BJ (cell line): ENCODE data around the gene CEP120. TPM values are rescaled to one million over a fixed set of nuclear protein-coding genes. Genes with fewer than 3 reads are reported as not detected.
A peak's percentile ranks its signal among the peaks of the same experiment; 100 is the strongest.
"Not testable (repeated sequence)": the region's sequence is repeated elsewhere in the genome, so short reads cannot be mapped to it uniquely, and the experiment has no call there.

Experiments used
- CTCF ChIA-PET: fragments of 350-600 bp; formaldehyde crosslinking; extraction: SDS; loops from one replicate; lab custom pipeline; 2021; ENCODE audit warnings: antibody characterized with exemption, inconsistent platforms; lab: Yijun Ruan, JAX
- POLR2A ChIA-PET: fragments of 300-600 bp; sonication (Branson Sonifier 250); formaldehyde crosslinking; extraction: SDS; loops from one replicate; lab custom pipeline; 2021; ENCODE audit warnings: antibody characterized with exemption; lab: Charles Lee
- DNase-seq: peaks from one replicate; pipeline ENCODE4 v3.0.0-alpha.2; 2011; ENCODE audit warnings: low read depth
- H3K27me3 ChIP-seq: 2 replicates; pipeline ENCODE4 v1.6.0; 2011; ENCODE audit warnings: low read length; ENCODE audit not compliant: control insufficient read depth, insufficient read depth
- H3K36me3 ChIP-seq: 2 replicates; pipeline ENCODE4 v1.5.1; 2011; ENCODE audit warnings: low read length; ENCODE audit not compliant: control insufficient read depth, insufficient read depth
- H3K4me3 ChIP-seq: 2 replicates; pipeline ENCODE4 v1.5.1; 2011; ENCODE audit warnings: low read depth, mild to moderate bottlenecking, control low read depth, low read length
- polyA plus RNA-seq: library from polyadenylated mRNA; depleted of rRNA; stranded (reverse); fragments of >200 nt; gene quantifications from 2 replicates; pipeline ENCODE4 v1.2.3, GENCODE V29; 2011
- TF ChIP-seq, protein P1 (sequence below): IDR thresholded peaks from 2 replicates; pipeline ENCODE4 v1.5.1; 2011; ENCODE audit warnings: low read depth, mild to moderate bottlenecking, control low read depth, inconsistent platforms, low read length, moderate library complexity; ENCODE audit not compliant: insufficient read depth

CEP120 gene
- polyA plus RNA-seq, 1 experiment = 23.1 TPM

DNA sequence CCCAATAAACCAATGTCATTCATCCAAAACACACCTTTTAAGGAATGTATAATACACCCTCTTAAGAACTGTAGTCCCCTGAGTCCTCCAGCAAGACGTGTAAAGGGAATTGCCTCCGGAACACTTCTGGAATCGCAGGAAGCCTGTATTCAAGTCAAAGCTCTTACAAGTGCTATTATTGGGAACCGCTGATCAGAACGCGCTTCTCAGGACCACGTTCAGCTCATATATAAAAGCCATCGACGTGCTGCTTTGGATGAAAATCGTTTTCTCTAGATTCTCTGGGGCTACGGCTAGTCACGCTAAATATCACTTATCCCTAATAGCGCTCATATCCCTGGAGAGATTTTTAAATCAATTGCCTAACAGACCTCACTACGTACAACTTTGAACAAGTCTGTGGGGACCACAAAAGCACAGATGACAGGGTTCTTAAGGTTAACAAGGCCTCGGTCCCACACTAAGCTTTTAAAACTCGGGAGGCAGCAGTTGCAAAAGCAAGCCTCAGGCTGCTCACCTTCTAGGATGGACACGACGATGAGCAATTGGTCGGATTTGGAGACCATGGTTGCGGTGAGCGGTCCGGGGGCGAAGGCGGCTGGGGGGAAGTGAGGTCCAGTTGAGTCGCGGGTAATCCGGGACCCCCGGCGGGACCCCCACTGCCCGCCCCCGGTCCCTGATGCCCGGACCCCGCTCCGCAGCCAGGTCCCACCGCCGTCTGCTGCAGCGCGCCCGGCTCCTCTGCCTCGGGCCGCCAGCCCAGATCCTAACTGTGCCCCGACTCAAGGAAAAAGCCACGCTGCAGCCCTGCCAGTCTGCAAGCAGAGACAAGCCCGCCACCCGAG, 548 bp downstream of the CEP120 start:
- Histone ChIP-seq H3K4me3 (peak overlapping the region; percentile 66), H3K36me3 (no peaks in the 10 kb centered on the region; the same call in 1 of the 2 replicates), H3K27me3 (no peaks in the 10 kb centered on the region)
- TF ChIP-seq, protein P1, sequence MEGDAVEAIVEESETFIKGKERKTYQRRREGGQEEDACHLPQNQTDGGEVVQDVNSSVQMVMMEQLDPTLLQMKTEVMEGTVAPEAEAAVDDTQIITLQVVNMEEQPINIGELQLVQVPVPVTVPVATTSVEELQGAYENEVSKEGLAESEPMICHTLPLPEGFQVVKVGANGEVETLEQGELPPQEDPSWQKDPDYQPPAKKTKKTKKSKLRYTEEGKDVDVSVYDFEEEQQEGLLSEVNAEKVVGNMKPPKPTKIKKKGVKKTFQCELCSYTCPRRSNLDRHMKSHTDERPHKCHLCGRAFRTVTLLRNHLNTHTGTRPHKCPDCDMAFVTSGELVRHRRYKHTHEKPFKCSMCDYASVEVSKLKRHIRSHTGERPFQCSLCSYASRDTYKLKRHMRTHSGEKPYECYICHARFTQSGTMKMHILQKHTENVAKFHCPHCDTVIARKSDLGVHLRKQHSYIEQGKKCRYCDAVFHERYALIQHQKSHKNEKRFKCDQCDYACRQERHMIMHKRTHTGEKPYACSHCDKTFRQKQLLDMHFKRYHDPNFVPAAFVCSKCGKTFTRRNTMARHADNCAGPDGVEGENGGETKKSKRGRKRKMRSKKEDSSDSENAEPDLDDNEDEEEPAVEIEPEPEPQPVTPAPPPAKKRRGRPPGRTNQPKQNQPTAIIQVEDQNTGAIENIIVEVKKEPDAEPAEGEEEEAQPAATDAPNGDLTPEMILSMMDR = no peak
- DNase-seq = no peak
- POLR2A ChIA-PET = interaction anchor here (0.5 to 1.9 kb wide), 3 partner anchors 16 to 89 kb away, joined by 3 to 9 read pairs (median 6); partner anchors contain the start of gene CSNK1G3
- CTCF ChIA-PET = interaction anchor here (0.7 to 2.5 kb wide), 20 partner anchors 9 to 190 kb away, joined by 3 to 9 read pairs (median 3); partner anchors contain the start of gene CSNK1G3

DNA sequence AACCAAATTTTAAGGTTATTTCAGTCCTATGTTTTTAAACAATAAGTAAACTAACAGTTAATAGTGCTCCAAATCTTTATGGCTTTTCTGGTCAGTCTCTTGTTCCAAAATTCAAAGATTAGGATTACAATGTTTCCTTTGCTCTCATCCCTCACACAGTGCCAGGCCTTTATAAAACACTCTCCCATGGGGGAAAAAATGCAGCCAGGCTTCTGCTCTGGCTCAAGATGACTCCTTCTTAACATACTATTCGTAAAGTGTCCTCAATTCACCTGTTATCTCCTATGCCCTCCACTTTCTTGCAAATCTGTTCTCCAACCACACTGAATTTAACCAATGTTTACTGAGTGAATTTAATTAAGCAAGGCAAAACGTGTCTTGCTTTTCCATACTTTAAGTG, 1.4 kb downstream of the CEP120 start:
- TF ChIP-seq, protein P1 = no peak
- CTCF ChIA-PET = interaction anchor here (0.7 to 2.5 kb wide), 2 partner anchors 32 to 189 kb away, joined by 3 to 9 read pairs; no protein-coding TSS in a partner anchor
- POLR2A ChIA-PET = interaction anchor here (0.7 kb wide), 1 partner anchor 134 kb away, joined by 4 read pairs; no protein-coding TSS in a partner anchor
- no peak for DNase-seq
- H3K27me3 ChIP-seq = no peaks in the 10 kb centered on the region
- H3K36me3 ChIP-seq = no peaks in the 10 kb centered on the region; the same call in 1 of the 2 replicates
- H3K4me3 ChIP-seq = peak overlapping the region; percentile 66

DNA sequence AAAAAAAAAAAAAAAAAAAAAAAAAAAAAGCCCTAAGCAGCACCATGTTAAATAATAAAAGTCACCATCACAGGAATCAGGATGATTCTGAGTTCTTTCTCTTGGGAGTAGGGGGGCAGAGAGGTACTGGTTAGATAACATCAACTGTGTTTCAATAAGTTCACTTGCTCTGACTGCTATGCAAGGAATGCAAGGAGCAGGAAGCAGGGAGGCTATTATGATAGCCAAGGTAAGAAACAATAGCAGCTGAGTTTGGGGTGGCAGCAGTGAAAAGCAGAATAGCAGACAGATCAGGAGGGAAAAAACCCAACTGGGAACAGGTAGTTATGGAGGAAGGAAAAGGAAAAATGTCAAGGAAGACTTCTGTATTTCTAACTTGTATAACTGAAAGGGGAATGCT, 8.2 kb downstream of the CEP120 start:
- TF ChIP-seq, protein P1 = no peak
- Histone ChIP-seq H3K27me3 (no peaks in the 10 kb centered on the region), H3K36me3 (peaks cover 4% of the 10 kb centered on the region), H3K4me3 (no peak overlapping the region)
- ChIA-PET CTCF (no interaction called here), POLR2A (no interaction called here)
- no peak for DNase-seq

DNA sequence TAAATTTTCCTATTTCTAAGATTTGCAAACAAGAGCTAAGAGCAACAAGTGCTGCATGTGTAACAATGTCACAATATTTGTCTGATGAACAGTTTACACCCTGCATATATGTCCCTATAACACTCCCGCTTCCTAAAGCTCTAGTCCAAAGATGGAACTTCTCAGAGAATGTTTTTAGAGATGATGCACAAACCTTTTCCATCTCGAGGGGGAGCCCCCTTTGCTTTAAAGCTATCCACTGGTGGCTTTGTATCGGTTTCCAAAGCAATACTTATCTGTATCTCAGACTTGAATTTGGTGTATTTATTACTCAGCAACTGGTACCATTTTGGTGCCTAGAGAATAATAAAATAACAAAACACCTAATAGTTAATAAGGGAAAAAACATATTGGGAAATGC, 11.0 kb downstream of the CEP120 start:
- DNase-seq = no peak
- ChIA-PET CTCF (no interaction called here), POLR2A (no interaction called here)
- Histone ChIP-seq H3K36me3 (peaks cover 4% of the 10 kb centered on the region), H3K4me3 (no peak overlapping the region), H3K27me3 (no peaks in the 10 kb centered on the region)
- TF ChIP-seq, protein P1 = no peak

DNA sequence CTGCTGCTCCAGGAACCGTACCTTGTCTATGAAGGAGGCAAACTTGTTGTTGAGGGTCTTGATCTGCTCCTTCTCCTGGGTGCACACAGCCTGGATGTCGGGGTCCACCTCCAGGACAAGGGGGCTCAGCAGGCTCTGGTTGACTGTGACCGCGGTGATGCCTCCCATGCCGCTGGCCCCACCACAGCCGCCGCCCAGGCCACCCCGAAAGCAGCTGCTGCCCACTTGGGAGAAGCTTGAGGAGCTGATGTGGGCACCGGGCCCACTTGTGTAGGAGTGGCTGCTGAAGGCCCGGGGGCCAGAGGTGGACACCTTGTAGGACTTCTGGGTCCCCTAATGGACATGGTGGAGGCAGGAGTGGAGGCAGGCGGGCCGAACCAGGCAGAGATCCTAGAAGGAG, 21.2 kb downstream of the CEP120 start:
- H3K27me3 ChIP-seq, H3K4me3 ChIP-seq, POLR2A ChIA-PET, CTCF ChIA-PET, H3K36me3 ChIP-seq, DNase-seq: not testable (repeated sequence)
